ENCODE measurements around the gene CYP2R1. TPM values are rescaled to one million over a fixed set of nuclear protein-coding genes. Genes with fewer than 3 reads are reported as not detected.
A peak's percentile ranks its signal among the peaks of the same experiment; 100 is the strongest.

Gene CYP2R1
- total RNA-seq, 1 donor from 2014 or later = 40.1 TPM

DNA sequence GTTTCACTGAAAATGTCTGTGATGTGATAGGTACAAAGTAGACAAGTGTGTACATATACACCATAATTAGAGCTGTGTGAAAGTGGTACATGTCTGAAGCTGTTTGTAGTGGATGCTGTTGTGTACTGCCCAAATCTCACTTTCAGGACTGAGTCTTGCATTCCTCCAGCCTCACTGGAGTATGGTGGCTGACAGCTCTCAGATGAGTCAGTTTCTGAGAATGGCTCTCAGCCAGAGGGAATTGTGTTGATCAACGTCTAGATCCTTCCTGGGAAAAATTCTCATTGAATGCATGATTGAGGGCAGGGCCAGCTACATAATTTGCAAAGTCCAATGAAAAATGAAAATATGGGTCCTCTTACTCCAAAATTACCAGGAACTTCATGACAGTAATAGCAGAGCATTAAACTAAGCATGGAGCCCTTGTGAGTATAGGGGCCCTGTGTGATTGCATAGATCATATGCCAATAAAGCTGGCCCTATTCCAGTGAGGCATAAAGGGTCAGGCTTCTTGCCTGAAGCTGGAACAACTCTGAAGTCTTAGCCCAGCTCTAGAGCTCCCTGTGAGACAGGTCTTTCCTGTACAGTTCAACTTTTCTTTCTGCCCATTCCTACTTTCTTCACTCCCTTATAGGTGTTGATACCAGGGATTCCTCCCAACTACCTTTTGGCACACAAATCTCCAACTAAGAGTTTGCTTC, 10.8 kb upstream of the CYP2R1 start:
- no peaks in the 10 kb centered on the region for H3K27me3 ChIP-seq
- intact Hi-C loops (cut with DNase I) = no loop called here
- no peak overlapping the region for H3K4me3 ChIP-seq
- no peak for DNase-seq (ENCODE audit: low spot score in 2 of 2)
- peaks cover 3 to 4% of the 10 kb centered on the region in 2 donors for H3K4me1 ChIP-seq
- no peak overlapping the region for H3K27ac ChIP-seq
- H3K9me3 ChIP-seq = no peaks in the 10 kb centered on the region
- no peaks in the 10 kb centered on the region for H3K36me3 ChIP-seq
- TF ChIP-seq, protein P1, sequence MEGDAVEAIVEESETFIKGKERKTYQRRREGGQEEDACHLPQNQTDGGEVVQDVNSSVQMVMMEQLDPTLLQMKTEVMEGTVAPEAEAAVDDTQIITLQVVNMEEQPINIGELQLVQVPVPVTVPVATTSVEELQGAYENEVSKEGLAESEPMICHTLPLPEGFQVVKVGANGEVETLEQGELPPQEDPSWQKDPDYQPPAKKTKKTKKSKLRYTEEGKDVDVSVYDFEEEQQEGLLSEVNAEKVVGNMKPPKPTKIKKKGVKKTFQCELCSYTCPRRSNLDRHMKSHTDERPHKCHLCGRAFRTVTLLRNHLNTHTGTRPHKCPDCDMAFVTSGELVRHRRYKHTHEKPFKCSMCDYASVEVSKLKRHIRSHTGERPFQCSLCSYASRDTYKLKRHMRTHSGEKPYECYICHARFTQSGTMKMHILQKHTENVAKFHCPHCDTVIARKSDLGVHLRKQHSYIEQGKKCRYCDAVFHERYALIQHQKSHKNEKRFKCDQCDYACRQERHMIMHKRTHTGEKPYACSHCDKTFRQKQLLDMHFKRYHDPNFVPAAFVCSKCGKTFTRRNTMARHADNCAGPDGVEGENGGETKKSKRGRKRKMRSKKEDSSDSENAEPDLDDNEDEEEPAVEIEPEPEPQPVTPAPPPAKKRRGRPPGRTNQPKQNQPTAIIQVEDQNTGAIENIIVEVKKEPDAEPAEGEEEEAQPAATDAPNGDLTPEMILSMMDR (IDR thresholded peaks at IDR 0.05) = no peak

DNA sequence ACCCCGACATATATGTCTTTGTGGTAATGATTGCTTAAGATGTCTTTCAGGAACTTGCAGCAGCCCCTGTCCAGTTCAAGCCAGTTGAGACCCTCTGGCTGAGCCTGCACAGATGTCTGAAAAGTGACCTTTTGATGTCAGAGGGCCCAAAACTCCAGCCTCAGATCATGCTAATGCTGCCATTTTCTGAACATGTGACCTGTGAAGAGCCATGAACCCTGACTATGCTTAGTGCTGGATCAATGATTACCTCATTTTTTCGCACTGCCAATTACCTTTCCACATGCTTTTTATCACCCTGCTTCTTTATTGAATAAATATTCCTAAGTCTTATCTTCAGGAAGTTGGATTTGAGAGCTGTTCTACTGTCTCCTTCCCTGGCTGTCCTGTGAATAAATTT, 6.9 kb upstream of the CYP2R1 start:
- H3K4me3 ChIP-seq = no peak overlapping the region
- H3K9me3 ChIP-seq = no peaks in the 10 kb centered on the region
- no peaks in the 10 kb centered on the region for H3K4me1 ChIP-seq
- H3K27me3 ChIP-seq = no peaks in the 10 kb centered on the region
- H3K36me3 ChIP-seq = no peaks in the 10 kb centered on the region
- H3K27ac ChIP-seq = no peak overlapping the region
- TF ChIP-seq, protein P1 (IDR thresholded peaks at IDR 0.05) = no peak
- DNase-seq (ENCODE audit: low spot score in 2 of 2) = no peak
- intact Hi-C loops (cut with DNase I) = loop anchor here (10.0 kb wide), 1 partner anchor 1234 kb away; the partner anchor contains the start of gene FAR1

DNA sequence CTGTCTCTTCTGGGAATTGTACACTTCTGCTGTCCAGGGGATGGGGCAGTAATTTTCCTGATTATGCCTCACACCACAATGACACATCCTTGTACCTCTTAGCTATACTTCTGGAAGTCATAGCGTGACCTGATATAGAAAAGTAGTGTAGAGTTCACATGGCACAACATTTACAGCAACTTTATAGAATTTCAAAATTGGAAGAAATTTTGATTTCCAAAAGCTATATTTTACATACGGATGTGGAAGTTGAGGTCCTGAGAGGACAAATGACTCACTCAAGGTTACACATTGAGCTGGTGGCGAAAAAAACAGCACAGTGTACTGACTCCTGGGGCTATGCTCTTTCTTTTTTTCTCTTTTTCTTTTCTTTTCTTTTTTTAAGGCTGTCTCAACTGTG, 6.3 kb upstream of the CYP2R1 start:
- intact Hi-C loops (cut with DNase I) = loop anchor here (10.0 kb wide), 1 partner anchor 1234 kb away; the partner anchor contains the start of gene FAR1
- Histone ChIP-seq H3K27ac (no peak overlapping the region), H3K36me3 (no peaks in the 10 kb centered on the region), H3K4me3 (no peak overlapping the region), H3K27me3 (no peaks in the 10 kb centered on the region), H3K9me3 (no peaks in the 10 kb centered on the region), H3K4me1 (no peaks in the 10 kb centered on the region)
- TF ChIP-seq, protein P1 (IDR thresholded peaks at IDR 0.05) = no peak
- no peak for DNase-seq (ENCODE audit: low spot score in 2 of 2)

DNA sequence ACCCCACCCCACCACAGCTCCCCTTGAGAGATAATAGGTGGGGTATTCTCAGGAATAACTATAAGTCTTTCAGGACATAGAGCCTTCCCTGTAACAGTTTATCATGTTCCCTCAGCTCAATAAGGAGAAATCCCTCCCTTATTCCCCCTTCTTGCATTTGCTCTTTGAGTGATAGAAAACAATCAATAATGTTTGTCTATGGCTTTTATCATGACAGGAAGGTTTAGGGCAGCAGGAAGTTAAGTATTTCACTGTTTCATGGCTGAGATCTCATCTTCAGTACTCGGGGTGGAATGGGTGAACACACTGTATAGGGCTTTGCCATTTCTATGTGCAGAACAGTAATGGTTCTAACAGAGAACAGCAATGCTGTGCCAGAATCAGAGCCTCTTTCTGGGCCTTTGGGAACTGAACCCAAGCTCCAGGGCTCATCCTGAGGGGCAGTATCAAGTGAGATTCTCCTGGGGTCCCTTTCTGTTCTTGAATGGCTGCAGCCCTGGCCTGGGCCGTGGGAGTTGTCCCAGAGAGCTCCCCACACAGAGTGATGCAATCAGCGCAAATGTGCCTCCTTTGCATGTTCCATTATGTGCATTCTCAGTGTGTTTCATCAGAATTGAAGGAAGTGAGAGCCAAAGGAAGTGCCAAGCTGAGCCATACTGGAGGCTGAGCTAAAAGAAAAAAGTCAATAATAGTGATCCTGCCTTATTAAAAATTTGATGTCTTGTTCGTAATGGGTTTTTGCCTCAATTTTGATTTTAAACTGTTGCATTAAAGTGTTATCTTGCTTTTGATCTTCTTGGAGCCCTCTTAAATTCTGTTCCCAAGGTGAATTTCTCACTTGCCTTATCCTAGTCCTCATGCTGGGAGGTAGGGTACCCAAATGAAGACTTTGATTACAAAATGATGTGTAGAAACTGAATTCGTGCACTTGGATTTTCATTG, 2.9 kb upstream of the CYP2R1 start:
- no peak overlapping the region for H3K27ac ChIP-seq
- TF ChIP-seq, protein P1 (IDR thresholded peaks at IDR 0.05) = no peak
- no peaks in the 10 kb centered on the region for H3K36me3 ChIP-seq
- no peaks in the 10 kb centered on the region for H3K27me3 ChIP-seq
- no peak overlapping the region for H3K4me3 ChIP-seq
- peaks cover 0 to 10% of the 10 kb centered on the region in 2 donors for H3K4me1 ChIP-seq
- H3K9me3 ChIP-seq = no peaks in the 10 kb centered on the region
- peak in 1 of 2 donors; percentile 74 for DNase-seq (ENCODE audit: low spot score in 2 of 2)
- intact Hi-C loops (cut with DNase I) = loop anchor here (5.0 to 10.0 kb wide), 4 partner anchors 253 to 1433 kb away; partner anchors contain the start of genes BTBD10, FAR1 and PDE3B

DNA sequence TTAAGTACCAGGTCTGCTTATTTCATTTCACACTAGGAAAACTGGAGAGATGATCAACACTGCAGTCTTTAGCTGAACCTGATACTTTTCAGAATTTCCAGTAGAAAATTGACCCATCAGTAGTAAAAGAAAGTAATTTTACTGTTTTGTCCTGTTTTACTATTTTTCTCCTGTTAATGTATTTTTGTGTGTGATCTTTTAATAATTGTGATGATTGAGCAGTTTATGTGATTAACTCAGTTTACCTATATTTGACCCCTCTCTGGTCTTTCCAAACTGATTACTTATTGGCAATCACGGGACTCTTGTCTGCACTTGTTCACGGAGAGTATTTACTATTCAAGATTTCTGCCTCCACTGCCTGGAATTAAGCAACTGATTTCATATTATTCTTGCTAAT, 546 bp upstream of the CYP2R1 start:
- intact Hi-C loops (cut with DNase I) = loop anchor here (5.0 to 10.0 kb wide), 4 partner anchors 250 to 1430 kb away; partner anchors contain the start of genes BTBD10, FAR1 and PDE3B
- peak overlapping the region; percentile 82 for H3K4me3 ChIP-seq
- no peaks in the 10 kb centered on the region for H3K9me3 ChIP-seq
- H3K27ac ChIP-seq = peak overlapping the region in 1 of 2 donors; percentile 95
- DNase-seq (ENCODE audit: low spot score in 2 of 2) = no peak
- TF ChIP-seq, protein P1 (IDR thresholded peaks at IDR 0.05) = peak in 1 of 3 experiments; percentile 3
- H3K27me3 ChIP-seq = no peaks in the 10 kb centered on the region
- H3K36me3 ChIP-seq = no peaks in the 10 kb centered on the region
- H3K4me1 ChIP-seq = peaks cover 0 to 16% of the 10 kb centered on the region in 2 donors
